ENCODE measurements around the gene RBM26. TPM values are rescaled to one million over a fixed set of nuclear protein-coding genes. Genes with fewer than 3 reads are reported as not detected.

The RBM26 gene
- total RNA-seq, 1 experiment from 2014 or later = 32.2 TPM

GRCh38 chr13:79306650-79307049, 99.4 kb downstream of the RBM26 start:
- no peaks in the 10 kb centered on the region for H3K36me3 ChIP-seq (ENCODE audit: control insufficient read depth, insufficient read depth, low read length)
- no peaks in the 10 kb centered on the region for H3K9me3 ChIP-seq (ENCODE audit: control insufficient read depth, insufficient read depth, low read depth, low read length)
- intact Hi-C loops (cut with micrococcal nuclease; ENCODE audit: unreplicated experiment) = no loop called here
- ATAC-seq (no peak), DNase-seq (ENCODE audit: low read depth, low spot score) (no peak)
- no peak overlapping the region for H3K4me3 ChIP-seq (ENCODE audit: low read depth in 2 of 2, low read length in 2 of 2)
- H3K4me1 ChIP-seq (ENCODE audit: control insufficient read depth, insufficient read depth, low read length) = no peaks in the 10 kb centered on the region; the same call in 1 of the 2 replicates
- no peak overlapping the region for H3K27ac ChIP-seq (ENCODE audit: low read length)
- BruUV-seq (replicated peaks) = no TSS peak
- ChIA-PET POLR2A (no interaction called here), CTCF (no interaction called here)
- no peaks in the 10 kb centered on the region for H3K27me3 ChIP-seq (ENCODE audit: control insufficient read depth, insufficient read depth, low read length)
- in situ Hi-C loops (cut with HindIII; ENCODE audit: low pct_unique_long_range_greater_than_20kb, low sequenced_read_pairs) = no loop called here
- TF ChIP-seq POLR2AphosphoS5 (IDR thresholded peaks at IDR 0.05; ENCODE audit: low read depth, low read length) (no peak), SIN3A (IDR thresholded peaks at IDR 0.05; ENCODE audit: borderline replicate concordance, insufficient read depth, low read depth, low read length) (no peak), CTCF (IDR thresholded peaks at IDR 0.05) (no peak), TCF7L2 (IDR thresholded peaks at IDR 0.05; ENCODE audit: low read depth, low read length) (no peak), REST (IDR thresholded peaks at IDR 0.05; ENCODE audit: insufficient read depth in 1 of 2, low read depth in 2 of 2, low read length in 1 of 2) (no peak)

- ChIA-PET CTCF (no interaction called here), POLR2A (no interaction called here)
- DNase-seq (ENCODE audit: low read depth, low spot score) (no peak), ATAC-seq (no peak)
- Histone ChIP-seq H3K36me3 (ENCODE audit: control insufficient read depth, insufficient read depth, low read length) (no peaks in the 10 kb centered on the region), H3K27ac (ENCODE audit: low read length) (no peak overlapping the region), H3K9me3 (ENCODE audit: control insufficient read depth, insufficient read depth, low read depth, low read length) (no peaks in the 10 kb centered on the region), H3K27me3 (ENCODE audit: control insufficient read depth, insufficient read depth, low read length) (no peaks in the 10 kb centered on the region; the same call in 1 of the 2 replicates), H3K4me3 (ENCODE audit: low read depth in 2 of 2, low read length in 2 of 2) (no peak overlapping the region), H3K4me1 (ENCODE audit: control insufficient read depth, insufficient read depth, low read length) (no peaks in the 10 kb centered on the region)
- TF ChIP-seq REST (IDR thresholded peaks at IDR 0.05; ENCODE audit: insufficient read depth in 1 of 2, low read depth in 2 of 2, low read length in 1 of 2) = no peak
- no peak for TF ChIP-seq TCF7L2 (IDR thresholded peaks at IDR 0.05; ENCODE audit: low read depth, low read length)
- intact Hi-C loops (cut with micrococcal nuclease; ENCODE audit: unreplicated experiment) = no loop called here
- in situ Hi-C loops (cut with HindIII; ENCODE audit: low pct_unique_long_range_greater_than_20kb, low sequenced_read_pairs) = no loop called here
- BruUV-seq (replicated peaks) = no TSS peak
These were observed 108.9 kb downstream of the RBM26 start for GRCh38 chr13:79297128-79297527.

Data from Panc1 (cell line).